ENCODE data around the gene EPS8L2. TPM values are rescaled to one million over a fixed set of nuclear protein-coding genes. Genes with fewer than 3 reads are reported as not detected.
A peak's percentile ranks its signal among the peaks of the same experiment; 100 is the strongest.

The EPS8L2 gene
- total and polyA plus RNA-seq, 9 of the 15 experiments (the other 6 are each of a cell fraction or from before 2014, with no cell fraction given), result 0.75 to 17.0 (median 3.7) TPM

GRCh38 chr11:747158-748006 lies 41.4 kb downstream of the EPS8L2 start, which contains the start of gene TALDO1 (continued):
- TF ChIP-seq BMI1 (IDR thresholded peaks at IDR 0.05; ENCODE audit: low read length) (no peak), RAD51 (IDR thresholded peaks at IDR 0.05; ENCODE audit: borderline replicate concordance, low read depth) (no peak), ZNF644 (tag; IDR thresholded peaks at IDR 0.05; ENCODE audit: low read depth) (no peak), RAD21 (CRISPR knock-in tag; conservative IDR thresholded peaks at IDR 0.05 in 1 of 2, IDR thresholded peaks at IDR 0.05 in 1 of 2) (no peak), TCF7 (IDR thresholded peaks at IDR 0.05; ENCODE audit: borderline replicate concordance) (no peak), ZNF318 (IDR thresholded peaks at IDR 0.05; ENCODE audit: borderline replicate concordance in 1 of 2, low read depth in 1 of 2) (no peak), CHCHD3 (CRISPR knock-in tag; IDR thresholded peaks at IDR 0.05) (no peak), DACH1 (IDR thresholded peaks at IDR 0.05; ENCODE audit: partially characterized antibody) (no peak), MAFG (tag; conservative IDR thresholded peaks at IDR 0.05) (no peak), CTCFL (IDR thresholded peaks at IDR 0.05; ENCODE audit: borderline replicate concordance, insufficient read depth, low read depth, low read length, poor library complexity, severe bottlenecking) (peak; percentile 83), GABPB2 (CRISPR knock-in tag; conservative IDR thresholded peaks at IDR 0.05) (no peak), JUNB (CRISPR knock-in tag; conservative IDR thresholded peaks at IDR 0.05) (no peak), TAL1 (IDR thresholded peaks at IDR 0.05) (no peak), ATF2 (CRISPR knock-in tag; IDR thresholded peaks at IDR 0.05) (0 out of 2 replicates have a peak, but pooled peaks have one; percentile 55), SREBF1 (IDR thresholded peaks at IDR 0.05; ENCODE audit: borderline replicate concordance, low read depth, low read length) (no peak)
